ENCODE data around the gene SHROOM3. TPM values are rescaled to one million over a fixed set of nuclear protein-coding genes. Genes with fewer than 3 reads are reported as not detected.

Gene SHROOM3
- total RNA-seq, 1 experiment from 2014 or later: 27.6 TPM

- Histone ChIP-seq H2AK5ac (ENCODE audit: insufficient read length, low read length) (no peak overlapping the region), H2BK5ac (ENCODE audit: insufficient read length, low read length) (no peak overlapping the region), H3K79me2 (ENCODE audit: insufficient read depth, low read length) (no peaks in the 10 kb centered on the region), H3K56ac (ENCODE audit: insufficient read length, low read depth, low read length) (no peak overlapping the region), H3K9me3 (ENCODE audit: control insufficient read depth, low read depth, low read length) (peaks cover 1% of the 10 kb centered on the region), H3K27ac (ENCODE audit: insufficient read length, low read depth, low read length) (peak overlapping the region; percentile 96), H2BK12ac (ENCODE audit: insufficient read length, low read depth, low read length) (no peak overlapping the region), H3K23ac (ENCODE audit: insufficient read length, low read depth, low read length) (no peak overlapping the region), H2BK15ac (ENCODE audit: low read depth, low read length) (no peak overlapping the region), H3K4ac (ENCODE audit: low read depth, low read length) (no peak overlapping the region), H3K4me2 (ENCODE audit: insufficient read depth, insufficient read length, low read length) (no peak overlapping the region), H2BK120ac (ENCODE audit: low read depth, low read length, poor library complexity, severe bottlenecking) (no peak overlapping the region), H3K9ac (ENCODE audit: extremely low read depth, insufficient read length, low read length) (no peak overlapping the region), H3K23me2 (ENCODE audit: insufficient read length, low read depth, low read length, poor library complexity, severe bottlenecking) (no peaks in the 10 kb centered on the region), H3K18ac (ENCODE audit: insufficient read length, low read depth, low read length) (no peak overlapping the region), H4K8ac (replicated peaks; ENCODE audit: insufficient read length, low read depth, low read length) (no peak overlapping the region), H3T11ph (ENCODE audit: low read length) (no peak overlapping the region), H4K91ac (ENCODE audit: insufficient read length, low read depth, low read length) (no peak overlapping the region), H2AFZ (ENCODE audit: low read length) (no peak overlapping the region), H2BK20ac (ENCODE audit: low read depth, low read length, poor library complexity, severe bottlenecking) (no peak overlapping the region), H3K79me1 (ENCODE audit: insufficient read depth, low read depth, low read length, poor library complexity, severe bottlenecking) (no peaks in the 10 kb centered on the region), H3K4me1 (ENCODE audit: insufficient read depth, low read length) (peaks cover 4% of the 10 kb centered on the region; the same call in 1 of the 2 replicates), H3K27me3 (ENCODE audit: insufficient read depth, low read length) (no peaks in the 10 kb centered on the region), H4K5ac (ENCODE audit: insufficient read length, low read depth, low read length) (no peak overlapping the region), H4K20me1 (ENCODE audit: control insufficient read depth, insufficient read depth, insufficient read length) (no peaks in the 10 kb centered on the region), H3K14ac (ENCODE audit: insufficient read depth, low read length) (no peak overlapping the region)
- H3K36me3 Mint-ChIP-seq (ENCODE audit: insufficient read depth in 1 of 3, low read depth in 3 of 3): peaks cover 4 to 15% (median 14%) of the 10 kb centered on the region in 3 experiments
- H3K27ac Mint-ChIP-seq: peak overlapping the region in 2 of 3 experiments; percentile 74 to 91; a peak in 3 of 7 replicates
- peaks cover 3 to 14% of the 10 kb centered on the region in 2 experiments for H3K9me3 Mint-ChIP-seq
- peak; percentile 39 for DNase-seq
- H3K4me1 Mint-ChIP-seq: peaks cover 34 to 37% of the 10 kb centered on the region in 2 experiments
- H3K27me3 Mint-ChIP-seq (ENCODE audit: low read depth): no peaks in the 10 kb centered on the region
- TF ChIP-seq, protein P1, sequence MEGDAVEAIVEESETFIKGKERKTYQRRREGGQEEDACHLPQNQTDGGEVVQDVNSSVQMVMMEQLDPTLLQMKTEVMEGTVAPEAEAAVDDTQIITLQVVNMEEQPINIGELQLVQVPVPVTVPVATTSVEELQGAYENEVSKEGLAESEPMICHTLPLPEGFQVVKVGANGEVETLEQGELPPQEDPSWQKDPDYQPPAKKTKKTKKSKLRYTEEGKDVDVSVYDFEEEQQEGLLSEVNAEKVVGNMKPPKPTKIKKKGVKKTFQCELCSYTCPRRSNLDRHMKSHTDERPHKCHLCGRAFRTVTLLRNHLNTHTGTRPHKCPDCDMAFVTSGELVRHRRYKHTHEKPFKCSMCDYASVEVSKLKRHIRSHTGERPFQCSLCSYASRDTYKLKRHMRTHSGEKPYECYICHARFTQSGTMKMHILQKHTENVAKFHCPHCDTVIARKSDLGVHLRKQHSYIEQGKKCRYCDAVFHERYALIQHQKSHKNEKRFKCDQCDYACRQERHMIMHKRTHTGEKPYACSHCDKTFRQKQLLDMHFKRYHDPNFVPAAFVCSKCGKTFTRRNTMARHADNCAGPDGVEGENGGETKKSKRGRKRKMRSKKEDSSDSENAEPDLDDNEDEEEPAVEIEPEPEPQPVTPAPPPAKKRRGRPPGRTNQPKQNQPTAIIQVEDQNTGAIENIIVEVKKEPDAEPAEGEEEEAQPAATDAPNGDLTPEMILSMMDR (conservative IDR thresholded peaks at IDR 0.05): no peak
- H3K4me3 Mint-ChIP-seq: no peak overlapping the region
- WGBS (ENCODE audit: extremely low coverage, insufficient read length, low lambda C conversion rate): no CpG with 5 or more reads among the region's 7 CpGs
Observed at GRCh38 chr4:76457885-76458284, 22.9 kb downstream of the SHROOM3 start.
